Muscle of arm (tissue), 12 donors: Measurements from ENCODE around the gene C2orf49. TPM values are rescaled to one million over a fixed set of nuclear protein-coding genes. Genes with fewer than 3 reads are reported as not detected.

Source experiments
- DNase-seq: peaks from one replicate; pipeline ENCODE4 v3.0.0-alpha.2; 2013
- polyA plus RNA-seq, 12 donors: library from polyadenylated mRNA; unstranded; fragments of 120-200 nt; gene quantifications; one replicate each; pipeline ENCODE4 v1.2.1, GENCODE V29; 2013; ENCODE audit not compliant: insufficient read length in 12 of 12

Gene C2orf49
- polyA plus RNA-seq, 12 donors: 14.8 to 27.5 (median 19.2) TPM; not detected in 1

GRCh38 chr2:105357122-105357521 is 19.8 kb downstream of the C2orf49 start:
- DNase-seq: no peak

GRCh38 chr2:105358593-105358992 is 21.3 kb downstream of the C2orf49 start:
- no peak for DNase-seq

GRCh38 chr2:105361102-105361889 is 24.0 kb downstream of the C2orf49 start:
- no peak for DNase-seq

- peak; percentile 54 for DNase-seq
Observed at GRCh38 chr2:105362862-105363591, 25.7 kb downstream of the C2orf49 start.

- DNase-seq: no peak
Observed at GRCh38 chr2:105364436-105365139, 27.2 kb downstream of the C2orf49 start.

GRCh38 chr2:105365206-105365605 is 27.9 kb downstream of the C2orf49 start:
- DNase-seq: no peak

GRCh38 chr2:105368759-105369408 is 31.5 kb downstream of the C2orf49 start:
- no peak for DNase-seq

GRCh38 chr2:105369777-105370690 is 32.7 kb downstream of the C2orf49 start:
- DNase-seq: peak; percentile 83

- no peak for DNase-seq
Observed at GRCh38 chr2:105371156-105371555, 33.8 kb downstream of the C2orf49 start.

GRCh38 chr2:105371810-105372209 is 34.5 kb downstream of the C2orf49 start:
- DNase-seq: no peak

GRCh38 chr2:105373344-105373781 is 36.0 kb downstream of the C2orf49 start:
- peak; percentile 41 for DNase-seq

GRCh38 chr2:105373895-105374401 is 36.6 kb downstream of the C2orf49 start:
- DNase-seq: no peak

- DNase-seq: no peak
Observed at GRCh38 chr2:105375001-105375561, 37.7 kb downstream of the C2orf49 start.

- no peak for DNase-seq
Observed at GRCh38 chr2:105376010-105376409, 38.7 kb downstream of the C2orf49 start.

GRCh38 chr2:105376789-105377240 is 39.5 kb downstream of the C2orf49 start:
- DNase-seq: no peak

GRCh38 chr2:105377871-105378270 is 40.5 kb downstream of the C2orf49 start:
- DNase-seq: no peak

GRCh38 chr2:105378276-105378840 is 41.0 kb downstream of the C2orf49 start:
- no peak for DNase-seq

GRCh38 chr2:105378921-105379383 is 41.6 kb downstream of the C2orf49 start:
- DNase-seq: no peak

GRCh38 chr2:105379741-105380186 is 42.4 kb downstream of the C2orf49 start:
- DNase-seq: no peak
